H1 (cell line): ENCODE results near the gene SPACA9. TPM values are rescaled to one million over a fixed set of nuclear protein-coding genes. Genes with fewer than 3 reads are reported as not detected.

Experiments
- CTCF ChIA-PET: fragments of 300-600 bp; sonication (Branson Sonifier 250); formaldehyde crosslinking; loops from one replicate; lab custom pipeline; 2021; ENCODE audit not compliant: partially characterized antibody; lab: Charles Lee
- POLR2A ChIA-PET: fragments of 300-600 bp; sonication (Branson Sonifier 250); formaldehyde crosslinking; loops from one replicate; lab custom pipeline; 2021; ENCODE audit warnings: inconsistent platforms; ENCODE audit not compliant: partially characterized antibody; lab: Charles Lee
- DNase-seq, 2 experiments: peaks; one replicate each; pipeline versions ENCODE4 v3.0.0 to v3.0.0-alpha.2; 2010 to 2022; ENCODE audit warnings: low spot score in 2 of 2, low read depth in 1 of 2, mixed read lengths in 1 of 2
- FAIRE-seq: peaks from 2 replicates; lab custom pipeline; 2011; peaks lifted over from hg19 to GRCh38; lab: Jason Lieb, UNC
- H2AFZ ChIP-seq: 2 replicates; pipeline ENCODE4 v1.8.1; 2012; ENCODE audit warnings: low read length, inconsistent platforms
- H2AK5ac ChIP-seq: 2 replicates; pipeline ENCODE4 v1.6.1; 2013; ENCODE audit warnings: low read depth, low read length
- H2BK120ac ChIP-seq: replicated peaks from 2 replicates; pipeline ENCODE3; 2013; ENCODE audit warnings: low read depth, low read length, inconsistent platforms
- H2BK12ac ChIP-seq: 2 replicates; pipeline ENCODE4 v1.6.1; 2013; ENCODE audit warnings: low read depth, low read length
- H2BK15ac ChIP-seq: 2 replicates; pipeline ENCODE4 v1.6.1; 2013; ENCODE audit warnings: low read length
- H2BK20ac ChIP-seq: 2 replicates; pipeline ENCODE4 v1.6.1; 2013; ENCODE audit warnings: low read length
- H2BK5ac ChIP-seq: 2 replicates; pipeline ENCODE4 v1.6.1; 2013; ENCODE audit warnings: low read depth, low read length
- H3K14ac ChIP-seq: 2 replicates; pipeline ENCODE4 v1.6.1; 2013; ENCODE audit warnings: inconsistent platforms; ENCODE audit not compliant: insufficient read length
- H3K18ac ChIP-seq: 2 replicates; pipeline ENCODE4 v1.6.1; 2013; ENCODE audit warnings: low read length; ENCODE audit errors: extremely low read depth
- H3K23ac ChIP-seq: 2 replicates; pipeline ENCODE4 v1.6.1; 2013; ENCODE audit warnings: inconsistent platforms; ENCODE audit not compliant: insufficient read length
- H3K23me2 ChIP-seq: 2 replicates; pipeline ENCODE4 v1.6.1; 2013; ENCODE audit warnings: low read depth, low read length
- H3K27ac ChIP-seq: 2 replicates; pipeline ENCODE4 v1.6.1; 2011; ENCODE audit warnings: low read depth, low read length, inconsistent platforms
- H3K27me3 ChIP-seq, 4 experiments: replicated peaks in 1 of 4; 1 replicate in 1 of 4; 2 replicates in 3 of 4; pipeline versions ENCODE4 v1.6.1 to v1.8.1; 2011 to 2013; ENCODE audit warnings: low read length in 3 of 4, mild to moderate bottlenecking in 3 of 4, inconsistent platforms in 2 of 4, mixed read lengths in 2 of 4, moderate library complexity in 1 of 4; ENCODE audit not compliant: control insufficient read depth in 3 of 4, insufficient read depth in 3 of 4; ENCODE audit errors: extremely low read depth in 1 of 4
- H3K36me3 ChIP-seq, 4 experiments: 2 replicates each; pipeline versions ENCODE4 v1.6.1 to v1.8.1; 2011 to 2013; ENCODE audit warnings: mild to moderate bottlenecking in 4 of 4, low read length in 3 of 4, moderate library complexity in 2 of 4, control low read depth in 1 of 4, inconsistent platforms in 1 of 4; ENCODE audit not compliant: insufficient read depth in 4 of 4, control insufficient read depth in 2 of 4
- H3K4ac ChIP-seq: replicated peaks from 2 replicates; pipeline ENCODE3; 2013; ENCODE audit warnings: low read length, low read depth, mixed read lengths, inconsistent platforms; ENCODE audit not compliant: insufficient read length
- H3K4me1 ChIP-seq, 4 experiments: replicated peaks in 1 of 4; 1 replicate in 1 of 4; 2 replicates in 3 of 4; pipeline versions ENCODE4 v1.6.1 to v1.8.1; 2011 to 2013; ENCODE audit warnings: low read length in 3 of 4, inconsistent platforms in 2 of 4, mixed read lengths in 1 of 4; ENCODE audit not compliant: insufficient read depth in 4 of 4, control insufficient read depth in 3 of 4
- H3K4me2 ChIP-seq, 2 experiments: 2 replicates each; pipeline versions ENCODE4 v1.6.1 to v1.8.1; 2011 to 2013; ENCODE audit warnings: low read depth in 2 of 2, low read length in 2 of 2, control low read depth in 1 of 2, inconsistent platforms in 1 of 2, mild to moderate bottlenecking in 1 of 2; ENCODE audit not compliant: insufficient read depth in 1 of 2
- H3K4me3 ChIP-seq, 4 experiments: fragments of 200-600, 300-600 bp in 1 of 4; sonication (generic), shearing (Covaris generic), sonication (Bioruptor Twin) in 1 of 4; 2 replicates each; pipeline versions ENCODE4 v1.5.1 to v1.8.1; 2011 to 2016; ENCODE audit warnings: low read length in 4 of 4, low read depth in 3 of 4, control low read depth in 2 of 4, inconsistent platforms in 2 of 4, mild to moderate bottlenecking in 2 of 4, mixed read lengths in 1 of 4, moderate library complexity in 1 of 4; ENCODE audit not compliant: insufficient read depth in 2 of 4; ENCODE audit errors: extremely low read depth in 1 of 4
- H3K56ac ChIP-seq: replicated peaks from 2 replicates; pipeline ENCODE3; 2013; ENCODE audit warnings: low read depth, mild to moderate bottlenecking, mixed read lengths, low read length, inconsistent platforms; ENCODE audit not compliant: insufficient read length
- H3K79me1 ChIP-seq: 2 replicates; pipeline ENCODE4 v1.6.1; 2013; ENCODE audit warnings: low read depth, low read length, control low read depth
- H3K79me2 ChIP-seq, 2 experiments: 2 replicates each; pipeline versions ENCODE4 v1.6.1 to v1.8.1; 2012 to 2013; ENCODE audit warnings: low read length in 2 of 2, mild to moderate bottlenecking in 2 of 2, inconsistent platforms in 1 of 2; ENCODE audit not compliant: insufficient read depth in 2 of 2, control insufficient read depth in 1 of 2
- H3K9ac ChIP-seq, 4 experiments: replicated peaks in 1 of 4; 1 replicate in 1 of 4; 2 replicates in 3 of 4; pipeline versions ENCODE4 v1.6.1 to v1.8.1; 2011 to 2013; ENCODE audit warnings: low read depth in 3 of 4, low read length in 3 of 4, control low read depth in 2 of 4, mild to moderate bottlenecking in 2 of 4, moderate library complexity in 2 of 4, inconsistent platforms in 1 of 4; ENCODE audit errors: extremely low read depth in 1 of 4
- H3K9me3 ChIP-seq, 2 experiments: 2 replicates each; pipeline versions ENCODE4 v1.6.1 to v1.8.1; 2012 to 2013; ENCODE audit warnings: mild to moderate bottlenecking in 2 of 2, moderate library complexity in 2 of 2, control low read depth in 1 of 2, inconsistent platforms in 1 of 2, low read depth in 1 of 2, low read length in 1 of 2, mixed read lengths in 1 of 2; ENCODE audit not compliant: insufficient read depth in 2 of 2
- H4K20me1 ChIP-seq, 2 experiments: replicated peaks in 1 of 2; 2 replicates each; pipeline versions ENCODE3 to v1.8.1; 2011 to 2013; ENCODE audit warnings: inconsistent platforms in 2 of 2, low read length in 2 of 2, mild to moderate bottlenecking in 1 of 2; ENCODE audit not compliant: insufficient read depth in 2 of 2, control insufficient read depth in 1 of 2
- H4K5ac ChIP-seq: 2 replicates; pipeline ENCODE4 v1.6.1; 2013; ENCODE audit warnings: low read length, low read depth, mixed read lengths, inconsistent platforms; ENCODE audit not compliant: insufficient read length
- H4K8ac ChIP-seq: 2 replicates; pipeline ENCODE4 v1.8.0; 2013; ENCODE audit warnings: mild to moderate bottlenecking, moderate library complexity, low read length, inconsistent platforms; ENCODE audit not compliant: insufficient read depth; ENCODE audit errors: extremely low read depth
- H4K91ac ChIP-seq: replicated peaks from 2 replicates; pipeline ENCODE3; 2013; ENCODE audit warnings: low read length, mixed read lengths, inconsistent platforms; ENCODE audit not compliant: insufficient read length
- CBX5 ChIP-seq: fragments of 300-800, 300-1000 bp; sonication (generic); IDR thresholded peaks from 2 replicates; pipeline ENCODE4 v1.7.1; 2016; ENCODE audit warnings: antibody characterized with exemption, low read length, low read depth
- HDAC6 ChIP-seq: IDR thresholded peaks from one replicate; pipeline ENCODE4 v1.7.1; 2012; ENCODE audit warnings: low read depth, mild to moderate bottlenecking, inconsistent platforms, low read length, moderate library complexity
- POLR2A ChIP-seq, 2 experiments: IDR thresholded peaks; 1 replicate in 1 of 2; 2 replicates in 1 of 2; pipeline ENCODE4 v1.6.1; 2011; ENCODE audit warnings: low read depth in 2 of 2, low read length in 2 of 2, mild to moderate bottlenecking in 2 of 2; ENCODE audit errors: control extremely low read depth in 1 of 2
- RXRA ChIP-seq: IDR thresholded peaks from 2 replicates; pipeline ENCODE4 v1.6.1; 2011; ENCODE audit warnings: low read depth, mild to moderate bottlenecking, low read length, moderate library complexity; ENCODE audit not compliant: insufficient read depth
- SIRT6 ChIP-seq: IDR thresholded peaks from one replicate; pipeline ENCODE4 v1.7.1; 2012; ENCODE audit warnings: low read length, inconsistent platforms
- SP2 ChIP-seq: IDR thresholded peaks from 2 replicates; pipeline ENCODE4 v1.6.1; 2012; ENCODE audit warnings: mild to moderate bottlenecking, low read length, inconsistent platforms
- SUZ12 ChIP-seq: fragments of 200-600 bp; sonication (generic); IDR thresholded peaks from 2 replicates; pipeline ENCODE4 v1.6.1; 2012; ENCODE audit warnings: mild to moderate bottlenecking, inconsistent platforms, low read length, moderate library complexity, mixed read lengths
- WGBS, 2 experiments: shearing (Covaris generic) in 1 of 2; methylation state at CpG; one replicate each; pipeline versions ENCODE4 v1.1.6 to v1.1.7; 2013 to 2015; ENCODE audit warnings: low lambda C conversion rate in 2 of 2, mixed read lengths in 2 of 2, inconsistent platforms in 1 of 2, low coverage in 1 of 2, missing lambda C conversion rate in 1 of 2; ENCODE audit not compliant: insufficient replicate concordance in 2 of 2, insufficient coverage in 1 of 2, insufficient read length in 1 of 2; ENCODE audit errors: extremely low coverage in 1 of 2, missing lambda C conversion rate in 1 of 2; 5-methylcytosine and 5-hydroxymethylcytosine counted together
- polyA plus RNA-seq, 7 experiments: library from polyadenylated mRNA; depleted of rRNA in 3 of 7; stranded (reverse) in 5 of 7; unstranded in 2 of 7; fragments of >200 nt in 5 of 7; fragments of 200-250 nt in 2 of 7; gene quantifications; 1 replicate in 5 of 7; 2 replicates in 1 of 7; 4 replicates in 1 of 7; pipeline versions ENCODE4 v1.2.1 to v1.2.3, GENCODE V29; 2011 to 2013; ENCODE audit warnings: missing spikeins in 2 of 7, mixed read lengths in 2 of 7
- total RNA-seq: library from RNA; stranded (reverse); fragmentation: NEBNext Ultra II Directional; extraction: Animal tissue kit (Norgen Biotek cat#: 25700); gene quantifications from 2 replicates; pipeline ENCODE4 v1.2.1, GENCODE V29; 2021
- TF ChIP-seq, protein P1 (sequence below): IDR thresholded peaks from 2 replicates; pipeline ENCODE4 v1.6.1; 2012; ENCODE audit warnings: low read length, inconsistent platforms

SPACA9 gene
- total and polyA plus RNA-seq, 2 of the 8 experiments (the other 6 are each of a cell fraction or from before 2014, with no cell fraction given) = 0.63 to 1.3 TPM

GRCh38 chr9:132905726-132906125 lies 27.0 kb downstream of the SPACA9 start:
- H3K14ac ChIP-seq = no peak overlapping the region
- no peak overlapping the region for H2BK12ac ChIP-seq
- ChIA-PET POLR2A (no interaction called here), CTCF (interaction anchor here (0.5 to 8.4 kb wide), 9 partner anchors 11 to 603 kb away, joined by 3 to 115 read pairs (median 4); partner anchors contain the start of genes AK8 and SPACA9)
- H4K5ac ChIP-seq = no peak overlapping the region
- H3K27ac ChIP-seq = no peak overlapping the region
- no peak overlapping the region for H3K56ac ChIP-seq
- H3K79me2 ChIP-seq = no peaks in the 10 kb centered on the region
- DNase-seq = no peak
- no peak overlapping the region for H3K18ac ChIP-seq
- H2BK15ac ChIP-seq = no peak overlapping the region
- no peak for TF ChIP-seq HDAC6
- no peak for TF ChIP-seq RXRA
- no peak for TF ChIP-seq SUZ12
- no peak for TF ChIP-seq SP2
- TF ChIP-seq POLR2A (IDR thresholded peaks at IDR 0.05; ENCODE audit: control extremely low read depth in 1 of 2, low read depth in 2 of 2, low read length in 2 of 2) = no peak
- TF ChIP-seq, protein P1, sequence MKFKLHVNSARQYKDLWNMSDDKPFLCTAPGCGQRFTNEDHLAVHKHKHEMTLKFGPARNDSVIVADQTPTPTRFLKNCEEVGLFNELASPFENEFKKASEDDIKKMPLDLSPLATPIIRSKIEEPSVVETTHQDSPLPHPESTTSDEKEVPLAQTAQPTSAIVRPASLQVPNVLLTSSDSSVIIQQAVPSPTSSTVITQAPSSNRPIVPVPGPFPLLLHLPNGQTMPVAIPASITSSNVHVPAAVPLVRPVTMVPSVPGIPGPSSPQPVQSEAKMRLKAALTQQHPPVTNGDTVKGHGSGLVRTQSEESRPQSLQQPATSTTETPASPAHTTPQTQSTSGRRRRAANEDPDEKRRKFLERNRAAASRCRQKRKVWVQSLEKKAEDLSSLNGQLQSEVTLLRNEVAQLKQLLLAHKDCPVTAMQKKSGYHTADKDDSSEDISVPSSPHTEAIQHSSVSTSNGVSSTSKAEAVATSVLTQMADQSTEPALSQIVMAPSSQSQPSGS = no peak
- no peak for TF ChIP-seq SIRT6
- no peak for TF ChIP-seq CBX5
- no peaks in the 10 kb centered on the region for H3K79me1 ChIP-seq
- H3K23me2 ChIP-seq = no peaks in the 10 kb centered on the region
- H4K8ac ChIP-seq = no peak overlapping the region
- H4K91ac ChIP-seq = no peak overlapping the region
- H3K4me1 ChIP-seq = peaks cover 7 to 23% (median 16%) of the 10 kb centered on the region in 4 experiments; a peak in 6 of 7 replicates
- FAIRE-seq = no peak
- H2BK120ac ChIP-seq = no peak overlapping the region
- H3K4ac ChIP-seq = no peak overlapping the region
- H3K4me3 ChIP-seq = no peak overlapping the region
- no peak overlapping the region for H3K9ac ChIP-seq
- H3K9me3 ChIP-seq = no peaks in the 10 kb centered on the region
- no peaks in the 10 kb centered on the region for H4K20me1 ChIP-seq
- peaks cover 5 to 41% (median 20%) of the 10 kb centered on the region in 4 experiments; a peak in 7 of 8 replicates for H3K36me3 ChIP-seq
- H3K27me3 ChIP-seq = no peaks in the 10 kb centered on the region
- no peak overlapping the region for H3K4me2 ChIP-seq
- no peak overlapping the region for H2AFZ ChIP-seq
- H3K23ac ChIP-seq = no peak overlapping the region
- H2BK20ac ChIP-seq = no peak overlapping the region
- no peak overlapping the region for H2AK5ac ChIP-seq
- WGBS, 2 experiments = 87% methylated on average over 10 of the region's 12 CpGs; no CpG with 5 or more reads in 1 of the 2 experiments
- H2BK5ac ChIP-seq = no peak overlapping the region
